ENCODE results near the gene STPG1.

DNA sequence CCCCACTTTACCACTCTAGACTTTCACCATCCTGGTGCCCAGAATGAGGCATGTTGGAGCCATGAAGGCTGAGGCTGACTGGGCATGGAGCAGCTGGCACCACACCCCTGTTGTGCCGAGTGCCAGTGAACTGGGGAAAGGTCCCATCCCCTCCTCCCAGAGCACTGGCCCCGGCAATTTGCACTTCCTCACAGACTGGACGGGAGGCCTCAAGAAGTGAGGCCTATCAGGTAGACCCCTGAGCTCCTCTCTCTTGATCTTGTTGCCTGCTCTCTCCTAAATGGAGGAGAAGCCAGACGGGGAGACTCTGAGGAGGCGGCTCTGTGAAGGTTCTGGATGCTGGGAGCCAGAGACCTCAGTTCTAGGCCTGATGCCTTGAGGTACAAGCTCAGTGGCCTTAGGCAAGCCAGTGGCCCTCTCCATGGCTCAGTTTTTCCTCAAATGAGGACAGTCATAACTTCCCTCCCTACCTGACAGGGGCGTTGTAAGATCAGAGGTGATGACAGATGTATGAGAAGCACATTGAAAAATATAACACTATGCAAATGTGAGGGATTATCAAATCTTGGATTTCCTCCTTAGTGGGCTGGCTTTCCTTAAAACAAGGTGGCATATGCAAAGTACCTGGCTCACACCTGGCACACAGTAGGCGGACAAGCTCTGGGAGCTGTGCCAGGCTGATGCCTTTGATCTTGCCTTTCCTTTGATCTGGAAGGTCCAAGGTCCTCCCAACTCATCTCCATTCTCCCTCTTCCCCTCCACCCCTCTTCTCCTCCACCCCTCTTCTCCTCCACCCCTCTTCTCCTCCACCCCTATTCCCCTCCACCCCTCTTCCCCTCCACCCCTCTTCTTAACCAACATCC, 87.8 kb downstream of the STPG1 start:
- TF ChIP-seq, protein P1, sequence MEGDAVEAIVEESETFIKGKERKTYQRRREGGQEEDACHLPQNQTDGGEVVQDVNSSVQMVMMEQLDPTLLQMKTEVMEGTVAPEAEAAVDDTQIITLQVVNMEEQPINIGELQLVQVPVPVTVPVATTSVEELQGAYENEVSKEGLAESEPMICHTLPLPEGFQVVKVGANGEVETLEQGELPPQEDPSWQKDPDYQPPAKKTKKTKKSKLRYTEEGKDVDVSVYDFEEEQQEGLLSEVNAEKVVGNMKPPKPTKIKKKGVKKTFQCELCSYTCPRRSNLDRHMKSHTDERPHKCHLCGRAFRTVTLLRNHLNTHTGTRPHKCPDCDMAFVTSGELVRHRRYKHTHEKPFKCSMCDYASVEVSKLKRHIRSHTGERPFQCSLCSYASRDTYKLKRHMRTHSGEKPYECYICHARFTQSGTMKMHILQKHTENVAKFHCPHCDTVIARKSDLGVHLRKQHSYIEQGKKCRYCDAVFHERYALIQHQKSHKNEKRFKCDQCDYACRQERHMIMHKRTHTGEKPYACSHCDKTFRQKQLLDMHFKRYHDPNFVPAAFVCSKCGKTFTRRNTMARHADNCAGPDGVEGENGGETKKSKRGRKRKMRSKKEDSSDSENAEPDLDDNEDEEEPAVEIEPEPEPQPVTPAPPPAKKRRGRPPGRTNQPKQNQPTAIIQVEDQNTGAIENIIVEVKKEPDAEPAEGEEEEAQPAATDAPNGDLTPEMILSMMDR (IDR thresholded peaks at IDR 0.05; ENCODE audit: insufficient read depth, low read length) = no peak
- TF ChIP-seq REST (IDR thresholded peaks at IDR 0.05; ENCODE audit: insufficient replicate concordance, low read depth) = no peak
